K562 (cell line): Measurements from ENCODE around the gene PRXL2A. TPM values are rescaled to one million over a fixed set of nuclear protein-coding genes. Genes with fewer than 3 reads are reported as not detected.

ENCODE experiments used
- E2F1 ChIP-seq: sonication (generic); formaldehyde crosslinking; IDR thresholded peaks from 2 replicates; pipeline ENCODE4 v1.8.1; 2023; ENCODE audit warnings: mild to moderate bottlenecking, missing genetic modification reagents, moderate library complexity
- FOXP1 ChIP-seq: sonication (generic); formaldehyde crosslinking; IDR thresholded peaks from 2 replicates; pipeline ENCODE4 v1.8.0; 2022; ENCODE audit warnings: mild to moderate bottlenecking, missing genetic modification reagents
- GABPB2 ChIP-seq: fragments of 250-450 bp; sonication (Bioruptor Pico); conservative IDR thresholded peaks from 2 replicates; pipeline ENCODE4 v1.5.1; 2021; ENCODE audit warnings: mild to moderate bottlenecking
- GATAD2B ChIP-seq: fragments of 450-650 bp; IDR thresholded peaks from 2 replicates; pipeline ENCODE4 v1.6.1; 2017; ENCODE audit warnings: mild to moderate bottlenecking, borderline replicate concordance
- HIVEP1 ChIP-seq: fragments of 250-450 bp; sonication (Bioruptor Pico); IDR thresholded peaks from 2 replicates; pipeline ENCODE4 v1.4.0; 2020; ENCODE audit warnings: mild to moderate bottlenecking
- HMG20B ChIP-seq: fragments of 250-450 bp; sonication (Bioruptor Pico); IDR thresholded peaks from 2 replicates; pipeline ENCODE4 v1.5.0; 2021; ENCODE audit warnings: mild to moderate bottlenecking
- KDM5B ChIP-seq: fragments of 200-600 bp; sonication (generic); IDR thresholded peaks from 2 replicates; pipeline ENCODE4 v1.6.1; 2012; ENCODE audit warnings: low read depth, mild to moderate bottlenecking, moderate library complexity, low read length, control low read depth, inconsistent platforms; ENCODE audit not compliant: insufficient replicate concordance
- KHSRP ChIP-seq: fragments of 450-650 bp; IDR thresholded peaks from 2 replicates; pipeline ENCODE4 v1.6.1; 2017
- MTA3 ChIP-seq: fragments of 450-650 bp; formaldehyde crosslinking; IDR thresholded peaks from 2 replicates; pipeline ENCODE4 v1.6.1; 2017; ENCODE audit warnings: mild to moderate bottlenecking, borderline replicate concordance
- MYC ChIP-seq, 2 experiments: fragments of 250-450 bp in 1 of 2; sonication (Bioruptor Pico) in 1 of 2; IDR thresholded peaks; 2 replicates each; pipeline versions ENCODE4 v1.5.1 to v1.6.1; 2012 to 2021; ENCODE audit warnings: low read depth in 2 of 2, borderline replicate concordance in 1 of 2, improper control_type of control experiment in 1 of 2, low read length in 1 of 2, mild to moderate bottlenecking in 1 of 2, moderate library complexity in 1 of 2
- NCOA1 ChIP-seq: fragments of 450-650 bp; IDR thresholded peaks from 2 replicates; pipeline ENCODE4 v1.6.1; 2016; ENCODE audit warnings: low read depth
- NFIC ChIP-seq: fragments of 450-650 bp; IDR thresholded peaks from 2 replicates; pipeline ENCODE4 v1.6.1; 2017; ENCODE audit warnings: mild to moderate bottlenecking, inconsistent platforms
- POLR3G ChIP-seq: IDR thresholded peaks from 2 replicates; pipeline ENCODE4 v1.6.1; 2011; ENCODE audit not compliant: insufficient read length, insufficient replicate concordance; ENCODE audit errors: extremely low read depth
- RAD21 ChIP-seq, 2 experiments: fragments of 250-450 bp in 1 of 2; fragments of 450-650 bp in 1 of 2; sonication (Bioruptor Pico) in 1 of 2; formaldehyde crosslinking in 1 of 2; IDR thresholded peaks in 1 of 2; conservative IDR thresholded peaks in 1 of 2; 2 replicates each; pipeline versions ENCODE4 v1.4.0 to v1.8.0; 2020 to 2022; ENCODE audit warnings: mild to moderate bottlenecking in 2 of 2, moderate library complexity in 1 of 2
- REST ChIP-seq, 2 experiments: fragments of 450-650 bp; formaldehyde crosslinking in 1 of 2; IDR thresholded peaks; 2 replicates each; pipeline versions ENCODE4 v1.4.0 to v1.6.1; 2014 to 2020; ENCODE audit warnings: mild to moderate bottlenecking in 2 of 2, borderline replicate concordance in 1 of 2, low read depth in 1 of 2
- SMAD4 ChIP-seq: fragments of 250-450 bp; sonication (Bioruptor Pico); conservative IDR thresholded peaks from 2 replicates; pipeline ENCODE4 v1.8.0; 2021; ENCODE audit warnings: inconsistent platforms, mild to moderate bottlenecking, moderate library complexity
- SP1 ChIP-seq: sonication (generic); formaldehyde crosslinking; IDR thresholded peaks from 2 replicates; pipeline ENCODE4 v1.8.1; 2022; ENCODE audit warnings: mild to moderate bottlenecking, missing genetic modification reagents
- ZFPM2 ChIP-seq: fragments of 250-450 bp; sonication (Bioruptor Pico); IDR thresholded peaks from 2 replicates; pipeline ENCODE4 v1.5.1; 2022; ENCODE audit warnings: mild to moderate bottlenecking
- ZNF134 ChIP-seq: fragments of 250-450 bp; sonication (Bioruptor Pico); conservative IDR thresholded peaks from 2 replicates; pipeline ENCODE4 v1.4.0; 2020
- polyA plus RNA-seq, 8 experiments: library from polyadenylated mRNA; depleted of rRNA in 4 of 8; stranded (reverse) in 5 of 8; unstranded in 3 of 8; fragments of >200 nt; fragmentation: Nextera tagmentation in 2 of 8; fragmentation: Illumina TruSeq in 1 of 8; extraction: Ambion mirVana in 2 of 8; extraction: Trizol in 1 of 8; gene quantifications; 2 replicates each; pipeline versions ENCODE4 v1.2.1 to v1.2.3, GENCODE V29; 2011 to 2014; ENCODE audit warnings: inconsistent platforms in 1 of 8, missing spikeins in 1 of 8
- total RNA-seq, 7 experiments: library from RNA; depleted of rRNA in 6 of 7; stranded (reverse); fragments of >200 nt in 6 of 7; fragmentation: Illumina TruSeq in 2 of 7; extraction: Trizol in 2 of 7; gene quantifications; 2 replicates each; pipeline versions ENCODE4 v1.2.1 to v1.2.3, GENCODE V29; 2011 to 2021; ENCODE audit warnings: low replicate concordance in 1 of 7

Gene PRXL2A
- total and polyA plus RNA-seq, 9 of the 15 experiments (the other 6 are each of a cell fraction or from before 2014, with no cell fraction given), result 0.14 to 1.2 (median 0.75) TPM

DNA sequence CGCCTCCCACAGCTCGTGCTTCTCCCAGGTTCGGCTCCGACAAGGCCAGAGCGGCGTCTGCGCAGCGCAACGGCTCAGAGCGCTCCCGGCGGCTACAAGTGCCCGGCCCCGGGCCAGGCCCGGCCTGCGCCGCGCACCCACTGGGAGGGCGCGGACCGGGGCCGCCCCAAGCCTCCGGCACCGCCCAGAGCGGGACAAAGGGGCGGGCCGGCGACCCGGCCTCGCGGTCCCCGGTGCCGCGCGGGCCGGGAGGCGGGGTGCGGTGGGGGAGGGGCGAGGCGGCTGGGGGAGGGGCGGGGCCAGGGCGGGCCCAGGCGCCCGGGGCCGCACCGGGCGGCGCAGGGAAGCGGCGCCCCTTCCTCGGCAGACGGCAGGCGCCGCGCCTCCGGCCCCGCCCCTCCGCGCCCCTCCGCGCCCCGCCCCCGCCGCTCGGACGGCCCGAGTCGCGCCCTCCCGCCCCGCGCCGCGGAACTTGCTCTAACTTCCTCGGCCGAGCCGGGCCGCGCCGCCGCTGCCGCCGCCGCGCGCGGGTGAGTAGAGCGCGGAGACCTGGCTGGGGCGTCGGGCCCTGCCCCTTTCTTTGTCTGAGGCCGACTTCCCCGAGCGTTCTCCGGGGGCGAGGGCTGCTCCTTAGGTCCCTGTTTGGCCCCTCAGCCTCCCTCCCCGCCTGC is 45.6 kb downstream of the PRXL2A start, which contains the start of gene TSPAN14 (continued):
- TF ChIP-seq REST (IDR thresholded peaks at IDR 0.05; ENCODE audit: borderline replicate concordance), result no peak
- peak; percentile 62; the same call in 1 of the 2 replicates for TF ChIP-seq REST (CRISPR knock-in tag; IDR thresholded peaks at IDR 0.05; ENCODE audit: low read depth)
- TF ChIP-seq KHSRP, result no peak
- no peak for TF ChIP-seq GABPB2 (CRISPR knock-in tag)
- no peak for TF ChIP-seq NCOA1
- no peak; the same call in 1 of the 2 replicates for TF ChIP-seq MTA3
- peak; percentile 34; the same call in 1 of the 2 replicates for TF ChIP-seq MYC (IDR thresholded peaks at IDR 0.05; ENCODE audit: low read depth, low read length)
- TF ChIP-seq MYC (CRISPR knock-in tag; IDR thresholded peaks at IDR 0.05; ENCODE audit: borderline replicate concordance, low read depth), result no peak
- peak; percentile 61; the same call in 1 of the 2 replicates for TF ChIP-seq GATAD2B
- TF ChIP-seq NFIC, result 0 out of 2 replicates have a peak, but pooled peaks have one; percentile 30
- 0 out of 2 replicates have a peak, but pooled peaks have one; percentile 8 for TF ChIP-seq SMAD4
- TF ChIP-seq HMG20B (CRISPR knock-in tag), result no peak
- no peak for TF ChIP-seq POLR3G
- no peak; the same call in 1 of the 2 replicates for TF ChIP-seq SP1
- peak; percentile 82 for TF ChIP-seq KDM5B
- no peak for TF ChIP-seq ZFPM2
- TF ChIP-seq RAD21 (CRISPR knock-in tag; conservative IDR thresholded peaks at IDR 0.05 in 1 of 2, IDR thresholded peaks at IDR 0.05 in 1 of 2), result no peak
- TF ChIP-seq FOXP1 (CRISPR knock-in tag), result no peak
- 0 out of 2 replicates have a peak, but pooled peaks have one; percentile 43 for TF ChIP-seq ZNF134
- 0 out of 2 replicates have a peak, but pooled peaks have one; percentile 16 for TF ChIP-seq E2F1 (CRISPR knock-in tag)
- TF ChIP-seq HIVEP1, result peak; percentile 69; the same call in 1 of the 2 replicates
